Posterior vena cava (tissue), 2 donors: ENCODE results near the gene SNPH. TPM values are rescaled to one million over a fixed set of nuclear protein-coding genes. Genes with fewer than 3 reads are reported as not detected.

Source experiments
- DNase-seq: peaks from one replicate; pipeline ENCODE4 v3.0.0-alpha.2; 2020; ENCODE audit warnings: low spot score
- intact Hi-C, 2 donors: fragments of 100-400 bp; cut with DNase I; formaldehyde crosslinking; loops; one replicate each; pipeline versions ENCODE4 v1.14.1 to v1.14.2; 2022 to 2023
- total RNA-seq, 2 donors: library from RNA; stranded (reverse); fragmentation: NEBNext Ultra II Directional; extraction: Animal tissue kit (Norgen Biotek cat#: 25700); gene quantifications; one replicate each; pipeline ENCODE4 v1.2.1, GENCODE V29; 2021
- donor health status: DM: yes; HTN: yes; CAD: no.
- donor health status: DM: yes; HTN: yes; CAD: no.

SNPH gene
- total RNA-seq, 2 donors from 2014 or later: 8.9 to 11.9 TPM

DNA sequence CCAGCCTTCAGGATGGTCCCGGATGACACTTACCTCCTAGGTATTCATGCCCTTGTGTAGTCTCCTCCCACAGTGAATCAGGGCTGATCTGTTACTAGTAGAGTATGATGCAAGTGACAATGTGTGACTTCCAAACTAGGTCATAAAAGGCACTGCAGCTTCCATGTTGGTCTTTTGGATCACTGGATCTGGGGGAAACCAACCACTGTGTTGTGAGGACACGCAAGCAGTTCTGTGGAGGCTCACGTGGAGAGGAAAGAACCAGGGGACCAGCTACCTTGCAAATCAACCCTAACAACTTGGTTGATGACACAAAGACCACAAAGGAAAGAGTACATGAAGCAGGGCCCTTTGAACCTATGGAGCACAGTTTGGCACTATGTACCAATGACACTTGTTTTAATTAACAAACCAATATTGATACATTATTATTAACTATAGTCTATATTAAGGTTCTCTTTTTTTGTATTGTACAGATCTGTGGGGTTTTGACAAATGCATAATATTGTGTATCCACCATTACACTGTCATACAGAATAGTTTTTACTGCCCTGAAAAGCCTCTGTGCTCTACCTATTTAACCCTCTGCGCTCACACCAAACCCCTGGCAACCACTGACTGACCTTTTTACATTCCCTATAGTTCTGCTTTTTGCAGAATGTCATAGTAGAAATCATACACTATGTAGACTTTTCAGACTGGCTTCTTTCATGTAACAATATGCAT lies 79.1 kb downstream of the SNPH start:
- DNase-seq: no peak
- intact Hi-C loops: no loop called here

GRCh38 chr20:1345756-1346093 lies 79.6 kb downstream of the SNPH start:
- no peak for DNase-seq
- intact Hi-C loops: no loop called here

DNA sequence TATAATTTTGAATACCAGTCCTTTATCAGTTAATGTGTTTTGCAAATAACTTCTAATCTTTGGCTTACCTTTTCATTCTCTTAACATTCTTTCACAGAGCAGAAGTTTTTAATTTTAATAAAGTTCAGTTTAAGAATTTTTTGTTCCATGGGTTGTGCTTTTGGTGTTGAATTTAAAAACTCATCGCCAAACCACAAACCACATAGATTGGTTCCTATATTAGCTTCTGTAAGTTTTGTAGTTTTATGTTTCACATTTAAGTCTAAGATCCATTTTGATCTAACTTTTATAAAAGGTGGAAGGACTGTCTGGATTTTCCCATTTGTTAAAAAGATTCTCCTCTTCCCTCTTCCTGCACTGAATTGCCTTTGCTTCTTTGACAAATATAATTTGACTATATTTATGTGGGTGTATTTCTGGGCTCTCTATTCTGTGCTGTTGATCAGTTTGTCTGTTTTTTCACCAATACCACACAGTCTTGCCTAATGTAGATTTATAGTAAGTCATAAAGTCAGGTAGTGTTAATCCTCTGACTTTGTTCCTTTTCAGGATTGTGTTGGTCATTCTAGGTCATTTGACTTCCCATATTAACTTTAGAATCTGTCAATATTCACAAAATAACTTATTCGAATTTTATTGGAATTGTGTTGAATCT lies 80.3 kb downstream of the SNPH start:
- intact Hi-C loops: no loop called here
- no peak for DNase-seq

- no peak for DNase-seq
Measured at GRCh38 chr20:1353956-1354355, 87.9 kb downstream of the SNPH start.

GRCh38 chr20:1357921-1358671 lies 92.0 kb downstream of the SNPH start:
- no peak for DNase-seq
- intact Hi-C loops: no loop called here

More at GRCh38 chr20:1353956-1354355, 87.9 kb downstream of the SNPH start:
- intact Hi-C loops: loop anchor here in 1 of 2 donors (1.0 kb wide), 1 partner anchor 25 kb away; the partner anchor contains the start of gene SDCBP2

Other genes with a start within 250 kb of the SNPH start
- 100 to 1,000 TPM in 1 of 2 donors, 10 to 100 TPM in 1; 97.6 to 110 TPM for gene PSMF1, start 147.7 kb upstream of the SNPH start, total RNA-seq
- gene TMEM74B, start 81.3 kb upstream of the SNPH start, total RNA-seq: under 1 TPM; 0.71 to 0.74 TPM
- gene C20orf202, start 62.8 kb upstream of the SNPH start, total RNA-seq: under 1 TPM in 1 of 2 donors, not detected in 1; 0.29 TPM
- gene RAD21L1, start 40.2 kb upstream of the SNPH start, total RNA-seq: not detected
- 1 to 10 TPM; 3.1 to 5.4 TPM for gene SDCBP2, start 62.8 kb downstream of the SNPH start, total RNA-seq
- 100 to 1,000 TPM; 239 to 274 TPM for gene FKBP1A, start 126.8 kb downstream of the SNPH start, total RNA-seq
- gene NSFL1C, start 200.6 kb downstream of the SNPH start, total RNA-seq: 10 to 100 TPM; 58.7 to 62.0 TPM
- gene SIRPB2, start 225.1 kb downstream of the SNPH start, total RNA-seq: 10 to 100 TPM in 1 of 2 donors, 1 to 10 TPM in 1; 8.8 to 13.3 TPM